ENCODE measurements around the gene CHRNB2. TPM values are rescaled to one million over a fixed set of nuclear protein-coding genes. Genes with fewer than 3 reads are reported as not detected.

CHRNB2 gene
- total RNA-seq, 4 donors from 2014 or later: 0.32 to 0.82 TPM; not detected in 2

DNA sequence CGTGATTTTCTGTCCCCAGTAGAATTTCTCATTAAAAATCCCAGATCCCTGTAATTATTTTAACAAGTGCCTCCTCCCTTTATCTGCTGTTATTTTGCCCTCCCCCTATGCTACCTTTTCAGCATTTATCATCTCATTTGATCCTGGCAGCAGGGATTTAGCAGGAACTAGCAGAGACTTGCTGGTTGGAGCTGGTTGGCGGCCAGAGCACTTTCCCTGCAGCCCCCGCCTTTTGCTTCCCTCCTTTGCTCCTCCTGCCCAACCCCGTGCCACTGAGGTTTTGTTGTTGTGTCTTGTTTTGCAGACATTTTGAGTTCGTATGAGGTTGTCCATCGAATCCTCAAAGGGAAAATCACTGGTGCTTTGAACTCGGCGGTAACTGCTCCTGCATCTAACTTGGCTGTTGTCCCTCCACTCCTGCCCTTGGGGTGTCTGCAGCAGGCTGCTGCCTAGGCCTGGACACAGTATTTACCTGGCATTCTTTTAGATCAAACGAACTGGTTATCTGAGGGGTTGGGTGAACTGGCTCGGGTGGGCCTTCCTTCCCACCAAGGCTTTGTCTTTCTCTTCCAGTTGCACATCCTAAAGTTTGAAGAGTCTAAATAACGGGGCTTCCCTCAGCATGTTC is 20.4 kb upstream of the CHRNB2 start:
- no peak for DNase-seq
- peaks cover 0 to 27% (median 4%) of the 10 kb centered on the region in 4 donors for H3K4me1 ChIP-seq
- intact Hi-C loops (cut with DNase I; ENCODE audit: low total_unique reads) (no loop called here), in situ Hi-C loops (cut with MboI; ENCODE audit: low pct_ligation_motif_present in 1 of 4, low pct_unique_long_range_greater_than_20kb in 1 of 4, low sequenced_read_pairs in 3 of 4) (loop anchor here in 1 of 4 donors (10.0 kb wide), 1 partner anchor 62 kb away; no protein-coding TSS in a partner anchor)
- H3K27me3 ChIP-seq: no peaks in the 10 kb centered on the region
- no peak overlapping the region for H3K4me3 ChIP-seq
- WGBS, 2 donors (ENCODE audit: low coverage in 1 of 2): 81 to 96% methylated on average over 4 to 11 of the region's 11 CpGs
- no peak for TF ChIP-seq POLR2AphosphoS5 (IDR thresholded peaks at IDR 0.05)
- no peak for TF ChIP-seq POLR2A (IDR thresholded peaks at IDR 0.05)
- TF ChIP-seq, protein P1, sequence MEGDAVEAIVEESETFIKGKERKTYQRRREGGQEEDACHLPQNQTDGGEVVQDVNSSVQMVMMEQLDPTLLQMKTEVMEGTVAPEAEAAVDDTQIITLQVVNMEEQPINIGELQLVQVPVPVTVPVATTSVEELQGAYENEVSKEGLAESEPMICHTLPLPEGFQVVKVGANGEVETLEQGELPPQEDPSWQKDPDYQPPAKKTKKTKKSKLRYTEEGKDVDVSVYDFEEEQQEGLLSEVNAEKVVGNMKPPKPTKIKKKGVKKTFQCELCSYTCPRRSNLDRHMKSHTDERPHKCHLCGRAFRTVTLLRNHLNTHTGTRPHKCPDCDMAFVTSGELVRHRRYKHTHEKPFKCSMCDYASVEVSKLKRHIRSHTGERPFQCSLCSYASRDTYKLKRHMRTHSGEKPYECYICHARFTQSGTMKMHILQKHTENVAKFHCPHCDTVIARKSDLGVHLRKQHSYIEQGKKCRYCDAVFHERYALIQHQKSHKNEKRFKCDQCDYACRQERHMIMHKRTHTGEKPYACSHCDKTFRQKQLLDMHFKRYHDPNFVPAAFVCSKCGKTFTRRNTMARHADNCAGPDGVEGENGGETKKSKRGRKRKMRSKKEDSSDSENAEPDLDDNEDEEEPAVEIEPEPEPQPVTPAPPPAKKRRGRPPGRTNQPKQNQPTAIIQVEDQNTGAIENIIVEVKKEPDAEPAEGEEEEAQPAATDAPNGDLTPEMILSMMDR (IDR thresholded peaks at IDR 0.05): no peak
- no peak for TF ChIP-seq EP300 (IDR thresholded peaks at IDR 0.05; ENCODE audit: low read depth)
- H3K9me3 ChIP-seq: no peaks in the 10 kb centered on the region
- peaks cover 0 to 28% (median 13%) of the 10 kb centered on the region in 4 donors for H3K36me3 ChIP-seq
- H3K27ac ChIP-seq: no peak overlapping the region

GRCh38 chr1:154548028-154548427 is 19.6 kb upstream of the CHRNB2 start:
- no peaks in the 10 kb centered on the region for H3K9me3 ChIP-seq
- 42% methylated on average over 1 of the region's 1 CpG; no CpG with 5 or more reads in 1 of the 2 donors for WGBS, 2 donors (ENCODE audit: low coverage in 1 of 2)
- peaks cover 0 to 33% (median 16%) of the 10 kb centered on the region in 4 donors for H3K36me3 ChIP-seq
- no peaks in the 10 kb centered on the region for H3K27me3 ChIP-seq
- no peak overlapping the region for H3K4me3 ChIP-seq
- DNase-seq: no peak
- no peak overlapping the region for H3K27ac ChIP-seq
- peaks cover 0 to 30% (median 4%) of the 10 kb centered on the region in 4 donors for H3K4me1 ChIP-seq
- TF ChIP-seq POLR2A (IDR thresholded peaks at IDR 0.05) (no peak), POLR2AphosphoS5 (IDR thresholded peaks at IDR 0.05) (no peak), EP300 (IDR thresholded peaks at IDR 0.05; ENCODE audit: low read depth) (no peak)
- TF ChIP-seq, protein P1 (IDR thresholded peaks at IDR 0.05): no peak
- intact Hi-C loops (cut with DNase I; ENCODE audit: low total_unique reads): no loop called here
- in situ Hi-C loops (cut with MboI; ENCODE audit: low pct_ligation_motif_present in 1 of 4, low pct_unique_long_range_greater_than_20kb in 1 of 4, low sequenced_read_pairs in 3 of 4): loop anchor here in 1 of 4 donors (10.0 kb wide), 1 partner anchor 63 kb away; no protein-coding TSS in a partner anchor

GRCh38 chr1:154549202-154549770 is 18.3 kb upstream of the CHRNB2 start:
- Histone ChIP-seq H3K36me3 (peaks cover 0 to 45% (median 22%) of the 10 kb centered on the region in 4 donors), H3K27ac (no peak overlapping the region)
- in situ Hi-C loops (cut with MboI; ENCODE audit: low pct_ligation_motif_present in 1 of 4, low pct_unique_long_range_greater_than_20kb in 1 of 4, low sequenced_read_pairs in 3 of 4): loop anchor here in 1 of 4 donors (10.0 kb wide), 1 partner anchor 64 kb away; no protein-coding TSS in a partner anchor

DNA sequence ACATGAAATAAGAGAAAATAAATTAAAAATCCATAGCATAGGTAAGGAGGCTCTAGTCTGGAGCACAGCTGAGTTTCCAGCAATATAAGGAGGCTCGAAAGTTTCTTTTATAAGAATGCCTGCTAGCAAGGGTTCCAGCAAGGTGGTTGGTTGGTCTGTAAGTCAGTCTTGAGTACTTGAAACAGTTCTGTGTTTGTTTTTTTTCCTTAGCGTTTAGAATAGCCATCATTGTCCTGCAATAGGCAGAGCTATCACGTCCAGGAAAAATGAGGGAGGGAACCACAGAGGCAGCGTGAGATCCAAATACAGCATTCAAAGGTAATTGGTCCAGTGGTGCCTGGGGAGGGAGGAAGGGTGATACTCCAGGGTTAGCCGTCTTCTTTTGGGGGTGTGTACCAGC is 17.5 kb upstream of the CHRNB2 start:
- H3K9me3 ChIP-seq: no peaks in the 10 kb centered on the region
- H3K4me3 ChIP-seq: no peak overlapping the region
- in situ Hi-C loops (cut with MboI; ENCODE audit: low pct_ligation_motif_present in 1 of 4, low pct_unique_long_range_greater_than_20kb in 1 of 4, low sequenced_read_pairs in 3 of 4): loop anchor here in 1 of 4 donors (25.0 kb wide), 1 partner anchor 337 kb away; no protein-coding TSS in a partner anchor
- TF ChIP-seq POLR2A (IDR thresholded peaks at IDR 0.05) (no peak), EP300 (IDR thresholded peaks at IDR 0.05; ENCODE audit: low read depth) (no peak), POLR2AphosphoS5 (IDR thresholded peaks at IDR 0.05) (no peak)
- TF ChIP-seq, protein P1 (IDR thresholded peaks at IDR 0.05): no peak
- peaks cover 0 to 53% (median 26%) of the 10 kb centered on the region in 4 donors for H3K36me3 ChIP-seq
- WGBS, 2 donors (ENCODE audit: low coverage in 1 of 2): 58 to 59% methylated on average over 5 of the region's 5 CpGs
- no peak overlapping the region for H3K27ac ChIP-seq
- intact Hi-C loops (cut with DNase I; ENCODE audit: low total_unique reads): loop anchor here (10.0 kb wide), 1 partner anchor 515 kb away; the partner anchor contains the start of gene EFNA4
- no peak for DNase-seq
- peaks cover 0 to 35% (median 4%) of the 10 kb centered on the region in 4 donors for H3K4me1 ChIP-seq
- H3K27me3 ChIP-seq: no peaks in the 10 kb centered on the region

More at GRCh38 chr1:154549202-154549770, 18.3 kb upstream of the CHRNB2 start:
- no peaks in the 10 kb centered on the region for H3K27me3 ChIP-seq
- intact Hi-C loops (cut with DNase I; ENCODE audit: low total_unique reads): no loop called here
- no peaks in the 10 kb centered on the region for H3K9me3 ChIP-seq
- no peak for DNase-seq
- peaks cover 0 to 35% (median 4%) of the 10 kb centered on the region in 4 donors for H3K4me1 ChIP-seq
- H3K4me3 ChIP-seq: no peak overlapping the region
- 79 to 83% methylated on average over 3 of the region's 3 CpGs for WGBS, 2 donors (ENCODE audit: low coverage in 1 of 2)
- TF ChIP-seq POLR2A (IDR thresholded peaks at IDR 0.05) (no peak), POLR2AphosphoS5 (IDR thresholded peaks at IDR 0.05) (no peak), EP300 (IDR thresholded peaks at IDR 0.05; ENCODE audit: low read depth) (no peak)
- TF ChIP-seq, protein P1 (IDR thresholded peaks at IDR 0.05): no peak
